ENCODE results near the gene NKAIN2.

GRCh38 chr6:124131779-124132178, 328.1 kb downstream of the NKAIN2 start:
- TF ChIP-seq CTCF (IDR thresholded peaks at IDR 0.05): no peak
- no peak for TF ChIP-seq POLR2AphosphoS5 (IDR thresholded peaks at IDR 0.05)

All from sigmoid colon (tissue), 4 donors.